ENCODE results near the gene RAB24.
"Not testable (repeated sequence)": the region's sequence is repeated elsewhere in the genome, so short reads cannot be mapped to it uniquely, and the experiment has no call there.

RAB24 gene

DNA sequence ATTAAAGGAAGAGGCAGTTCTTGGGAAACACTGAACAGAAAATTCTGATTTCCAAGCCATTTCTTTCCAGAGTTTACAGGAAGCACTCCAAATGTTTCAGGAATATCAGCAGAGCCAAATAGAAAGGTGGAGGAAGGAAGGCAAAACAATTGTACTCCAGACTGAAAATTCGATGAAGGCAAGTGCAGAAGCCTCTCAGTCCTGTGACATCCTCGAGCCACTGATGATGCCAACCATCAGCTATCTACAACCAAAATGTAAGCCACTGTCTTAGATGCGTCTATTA, 45.8 kb upstream of the RAB24 start:
- ChIA-PET POLR2A (no interaction called here), CTCF (interaction anchor here (1.1 to 35.5 kb wide), 7 partner anchors 16 to 278 kb away, joined by 3 to 734 read pairs (median 4); partner anchors contain the start of gene SLC34A1)
- TF ChIP-seq, protein P1, sequence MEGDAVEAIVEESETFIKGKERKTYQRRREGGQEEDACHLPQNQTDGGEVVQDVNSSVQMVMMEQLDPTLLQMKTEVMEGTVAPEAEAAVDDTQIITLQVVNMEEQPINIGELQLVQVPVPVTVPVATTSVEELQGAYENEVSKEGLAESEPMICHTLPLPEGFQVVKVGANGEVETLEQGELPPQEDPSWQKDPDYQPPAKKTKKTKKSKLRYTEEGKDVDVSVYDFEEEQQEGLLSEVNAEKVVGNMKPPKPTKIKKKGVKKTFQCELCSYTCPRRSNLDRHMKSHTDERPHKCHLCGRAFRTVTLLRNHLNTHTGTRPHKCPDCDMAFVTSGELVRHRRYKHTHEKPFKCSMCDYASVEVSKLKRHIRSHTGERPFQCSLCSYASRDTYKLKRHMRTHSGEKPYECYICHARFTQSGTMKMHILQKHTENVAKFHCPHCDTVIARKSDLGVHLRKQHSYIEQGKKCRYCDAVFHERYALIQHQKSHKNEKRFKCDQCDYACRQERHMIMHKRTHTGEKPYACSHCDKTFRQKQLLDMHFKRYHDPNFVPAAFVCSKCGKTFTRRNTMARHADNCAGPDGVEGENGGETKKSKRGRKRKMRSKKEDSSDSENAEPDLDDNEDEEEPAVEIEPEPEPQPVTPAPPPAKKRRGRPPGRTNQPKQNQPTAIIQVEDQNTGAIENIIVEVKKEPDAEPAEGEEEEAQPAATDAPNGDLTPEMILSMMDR (IDR thresholded peaks at IDR 0.05; ENCODE audit: control extremely low read depth, extremely low read depth, low read depth, missing control alignments), result no peak
- no peak for DNase-seq (ENCODE audit: extremely low spot score)

DNA sequence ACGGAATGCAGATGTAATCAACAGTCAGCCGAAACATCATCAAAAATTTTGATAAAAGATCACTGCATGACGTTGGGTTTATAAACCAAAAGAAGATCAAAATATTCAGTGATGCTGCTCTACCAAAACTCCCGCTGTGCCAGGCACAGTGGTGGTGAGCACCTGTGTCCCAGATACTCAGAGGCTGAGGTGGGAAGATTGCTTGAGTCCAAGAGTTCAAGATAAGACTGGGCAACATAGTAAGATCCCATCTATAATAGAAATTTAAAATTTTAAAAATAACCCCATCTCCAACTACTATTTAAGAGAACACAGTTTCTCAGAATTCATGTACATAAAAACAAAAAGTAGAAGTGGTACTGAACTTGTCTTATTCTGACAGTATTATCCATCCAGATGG, 44.2 kb upstream of the RAB24 start:
- ChIA-PET POLR2A (no interaction called here), CTCF (interaction anchor here (1.6 to 2.0 kb wide), 3 partner anchors 11 to 110 kb away, joined by 3 to 6 read pairs (median 5); no protein-coding TSS in a partner anchor)
- no peak for DNase-seq (ENCODE audit: extremely low spot score)
- TF ChIP-seq, protein P1 (IDR thresholded peaks at IDR 0.05; ENCODE audit: control extremely low read depth, extremely low read depth, low read depth, missing control alignments), result no peak

DNA sequence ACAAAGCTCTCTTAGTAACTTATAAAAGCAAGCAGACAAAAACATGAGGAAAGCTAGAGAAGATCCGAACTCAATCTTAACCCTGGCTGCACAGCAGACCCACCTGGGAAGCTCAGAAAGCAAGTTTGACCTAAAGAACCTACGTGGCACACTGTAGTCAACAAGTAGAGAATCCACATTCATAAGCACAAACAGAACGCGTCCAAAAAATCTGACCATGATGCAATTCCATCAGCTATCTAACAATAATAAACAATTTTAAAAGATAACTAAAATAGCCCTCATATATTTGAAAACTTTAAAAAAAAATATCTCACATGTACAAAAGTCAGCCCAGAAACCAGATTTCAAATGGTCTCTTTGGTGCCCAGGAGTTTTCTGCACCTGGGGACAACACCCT, 43.3 kb upstream of the RAB24 start:
- ChIA-PET POLR2A (no interaction called here), CTCF (interaction anchor here (0.8 to 2.2 kb wide), 7 partner anchors 10 to 111 kb away, joined by 3 to 10 read pairs (median 5); no protein-coding TSS in a partner anchor)
- DNase-seq (ENCODE audit: extremely low spot score), result no peak
- TF ChIP-seq, protein P1 (IDR thresholded peaks at IDR 0.05; ENCODE audit: control extremely low read depth, extremely low read depth, low read depth, missing control alignments), result no peak

DNA sequence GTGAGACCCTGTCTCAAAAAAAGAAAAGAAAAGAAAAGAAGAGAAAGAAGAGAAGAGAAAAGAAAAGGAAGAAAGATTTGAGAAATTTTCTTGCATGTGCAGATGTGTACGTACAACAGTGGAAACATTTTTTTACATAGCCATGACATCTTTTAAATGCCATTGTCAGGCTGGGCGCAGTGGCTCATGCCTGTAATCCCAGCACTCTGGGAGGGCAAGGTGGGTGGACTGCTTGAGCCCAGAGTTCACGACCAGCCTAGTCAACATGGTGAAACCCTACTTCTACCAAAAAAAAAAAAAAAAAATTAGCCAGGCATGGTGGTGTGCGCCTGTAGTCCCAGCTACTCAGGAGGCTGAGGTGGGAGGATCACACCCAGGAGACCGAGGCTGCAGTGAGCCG, 41.4 kb upstream of the RAB24 start:
- ChIA-PET CTCF (interaction anchor here (1.0 to 1.3 kb wide), 2 partner anchors 25 to 36 kb away, joined by 3 read pairs; no protein-coding TSS in a partner anchor), POLR2A (no interaction called here)
- TF ChIP-seq, protein P1 (IDR thresholded peaks at IDR 0.05; ENCODE audit: control extremely low read depth, extremely low read depth, low read depth, missing control alignments), result no peak
- no peak for DNase-seq (ENCODE audit: extremely low spot score)

DNA sequence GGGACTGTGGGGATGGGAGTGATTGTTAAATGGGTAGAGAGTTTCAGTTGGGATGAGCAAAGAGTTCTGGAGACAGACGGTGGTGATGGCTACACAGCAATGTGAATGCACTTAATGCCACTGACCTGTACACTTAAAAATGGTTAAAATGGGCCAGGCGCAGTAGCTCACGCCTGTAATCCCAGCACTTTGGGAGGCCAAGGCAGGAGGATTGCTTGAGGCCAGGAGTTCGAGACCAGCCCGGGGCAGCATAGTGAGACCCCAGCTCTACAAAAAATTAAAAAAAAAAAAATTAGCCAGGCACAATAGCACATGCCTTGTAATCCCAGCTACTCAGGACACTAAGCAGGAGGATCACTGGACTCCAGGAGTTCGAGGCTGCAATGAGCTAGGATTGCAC, 40.3 kb upstream of the RAB24 start:
- CTCF ChIA-PET, result interaction anchor here (1.0 to 2.4 kb wide), 3 partner anchors 17 to 61 kb away, joined by 3 to 6 read pairs (median 4); no protein-coding TSS in a partner anchor
- no peak for DNase-seq (ENCODE audit: extremely low spot score)
- POLR2A ChIA-PET, result no interaction called here
- TF ChIP-seq, protein P1 (IDR thresholded peaks at IDR 0.05; ENCODE audit: control extremely low read depth, extremely low read depth, low read depth, missing control alignments), result no peak

DNA sequence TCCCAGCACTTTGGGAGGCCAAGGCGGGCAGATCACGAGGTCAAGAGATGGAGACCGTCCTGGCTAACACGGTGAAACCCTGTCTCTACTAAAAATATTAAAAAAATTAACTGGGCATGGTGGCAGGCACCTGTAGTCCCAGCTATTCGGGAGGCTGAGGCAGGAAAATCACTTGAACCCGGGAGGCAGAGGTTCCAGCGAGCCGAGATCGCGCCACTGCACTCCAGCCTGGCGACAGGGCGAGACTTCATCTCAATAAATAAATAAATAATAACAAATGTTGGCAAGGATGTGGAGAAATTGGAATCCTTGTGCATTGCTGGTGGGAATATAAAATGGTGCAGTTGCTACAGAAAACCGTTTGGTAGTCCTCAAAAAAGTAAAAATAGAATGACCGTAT, 39.5 kb upstream of the RAB24 start:
- CTCF ChIA-PET, result interaction anchor here (1.3 to 2.4 kb wide), 2 partner anchors 39 to 61 kb away, joined by 3 to 6 read pairs; partner anchors contain the start of genes PRELID1 and RAB24
- DNase-seq (ENCODE audit: extremely low spot score); POLR2A ChIA-PET: not testable (repeated sequence)

DNA sequence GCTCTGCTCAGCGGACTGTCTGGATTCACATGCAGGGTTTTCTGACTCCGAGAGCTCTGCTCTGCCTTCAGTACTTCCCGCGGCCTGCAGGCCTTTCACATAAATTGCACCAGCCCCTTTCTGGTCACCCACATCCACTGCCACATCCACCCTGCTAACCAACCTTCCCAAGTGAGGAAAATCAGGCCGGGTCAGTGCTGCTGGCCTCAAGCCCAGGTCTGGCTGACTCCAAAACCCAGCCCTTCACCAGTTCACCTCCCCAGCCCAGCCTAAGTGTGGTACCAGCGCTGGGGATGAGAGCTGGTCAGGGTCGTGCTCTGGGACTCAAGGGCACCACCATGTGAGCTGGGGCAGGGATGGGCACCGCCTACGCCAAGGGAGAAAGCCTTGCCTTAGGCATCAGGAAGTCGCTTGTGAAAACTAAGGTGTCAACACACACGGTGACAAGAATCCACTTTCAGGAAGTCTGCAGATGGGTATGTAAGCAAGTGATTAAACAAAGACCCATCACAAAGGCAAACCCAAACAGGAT, 35.7 kb upstream of the RAB24 start:
- TF ChIP-seq, protein P1 (IDR thresholded peaks at IDR 0.05; ENCODE audit: control extremely low read depth, extremely low read depth, low read depth, missing control alignments), result no peak
- no peak for DNase-seq (ENCODE audit: extremely low spot score)
- CTCF ChIA-PET, result interaction anchor here (1.0 to 1.8 kb wide), 5 partner anchors 21 to 679 kb away, joined by 3 to 6 read pairs (median 3); no protein-coding TSS in a partner anchor
- POLR2A ChIA-PET, result no interaction called here
